Thoracic aorta (tissue), 2 donors: ENCODE data around the gene ZNF365. TPM values are rescaled to one million over a fixed set of nuclear protein-coding genes. Genes with fewer than 3 reads are reported as not detected.

Experiments
- ATAC-seq: fragments of 150-250 bp; one replicate; pipeline ENCODE4 v1.8.0; 2017; ENCODE audit warnings: low read depth; ENCODE audit not compliant: insufficient number of reproducible peaks, low FRiP score
- DNase-seq: peaks from one replicate; pipeline ENCODE4 v3.0.0-alpha.2; 2020; ENCODE audit warnings: low spot score
- H3K27ac ChIP-seq, 2 donors: fragments of 200-600 bp; sonication (generic); 1 replicate in 1 of 2; 2 replicates in 1 of 2; pipeline ENCODE4 v1.5.1; 2016; ENCODE audit warnings: mild to moderate bottlenecking in 2 of 2, moderate library complexity in 2 of 2
- H3K27me3 ChIP-seq: fragments of 200-600 bp; sonication (generic); replicated peaks from 2 replicates; pipeline ENCODE4 v1.6.0; 2016; ENCODE audit warnings: mild to moderate bottlenecking; ENCODE audit not compliant: insufficient read depth
- H3K36me3 ChIP-seq: fragments of 200-600 bp; sonication (generic); one replicate; pipeline ENCODE4 v1.5.1; 2016
- H3K4me1 ChIP-seq, 2 donors: fragments of 200-600 bp; sonication (generic); 1 replicate in 1 of 2; 2 replicates in 1 of 2; pipeline versions ENCODE4 v1.5.1 to v1.6.0; 2016; ENCODE audit warnings: low read depth in 2 of 2, mild to moderate bottlenecking in 1 of 2; ENCODE audit not compliant: control insufficient read depth in 1 of 2
- H3K4me3 ChIP-seq: fragments of 200-600 bp; sonication (generic); 2 replicates; pipeline ENCODE4 v1.5.1; 2016; ENCODE audit warnings: mild to moderate bottlenecking
- H3K9me3 ChIP-seq: fragments of 200-600 bp; sonication (generic); 2 replicates; pipeline ENCODE4 v1.5.1; 2016
- total RNA-seq, 2 donors: library from RNA; depleted of rRNA; stranded (reverse); fragments of >200 nt; gene quantifications; one replicate each; pipeline versions ENCODE4 v1.1.0 to v1.2.3, GENCODE V29; 2016
- TF ChIP-seq, protein P1 (sequence below): fragments of 200-600 bp; sonication (generic); IDR thresholded peaks from one replicate; pipeline ENCODE4 v1.5.1; 2019; ENCODE audit warnings: antibody characterized with exemption

ZNF365 gene
- total RNA-seq, 2 donors from 2014 or later = 2.2 to 6.4 TPM

DNA sequence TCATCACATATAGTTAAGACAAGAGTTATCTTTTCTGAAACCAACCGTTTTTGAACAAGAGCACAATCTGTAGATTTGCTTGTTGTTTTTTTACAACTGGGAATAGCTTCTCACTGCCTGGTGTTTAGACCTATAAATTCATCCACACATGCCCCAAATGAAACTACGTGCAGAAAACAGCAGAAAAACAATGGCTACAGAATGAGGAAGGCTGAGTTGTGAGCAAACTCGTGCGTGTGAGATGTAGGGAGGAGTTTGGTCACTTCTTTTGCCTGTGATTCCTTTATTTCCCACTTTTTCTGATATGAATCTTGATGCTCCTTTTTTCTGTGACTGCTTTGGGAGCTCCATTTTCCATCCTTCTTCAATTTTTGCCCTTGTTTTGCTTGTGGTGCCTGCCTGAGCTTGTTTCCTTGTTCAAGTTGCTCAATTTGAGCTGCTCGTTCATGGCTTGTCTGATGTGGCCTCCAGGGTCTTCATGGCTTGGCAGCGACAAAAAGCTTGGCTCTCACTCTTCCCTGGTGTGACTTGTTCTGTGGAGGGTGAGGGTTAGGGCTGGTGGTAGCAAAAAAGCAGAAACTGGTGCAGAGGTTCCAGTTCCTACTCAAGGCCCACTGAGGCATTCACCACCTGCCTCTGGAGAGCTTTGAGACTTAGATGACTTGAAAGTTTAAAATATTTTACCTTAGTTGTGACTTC lies 76.9 kb downstream of the ZNF365 start:
- Histone ChIP-seq H3K36me3 (no peaks in the 10 kb centered on the region), H3K4me1 (no peaks in the 10 kb centered on the region), H3K27me3 (no peaks in the 10 kb centered on the region), H3K9me3 (no peaks in the 10 kb centered on the region), H3K4me3 (no peak overlapping the region), H3K27ac (no peak overlapping the region)
- TF ChIP-seq, protein P1, sequence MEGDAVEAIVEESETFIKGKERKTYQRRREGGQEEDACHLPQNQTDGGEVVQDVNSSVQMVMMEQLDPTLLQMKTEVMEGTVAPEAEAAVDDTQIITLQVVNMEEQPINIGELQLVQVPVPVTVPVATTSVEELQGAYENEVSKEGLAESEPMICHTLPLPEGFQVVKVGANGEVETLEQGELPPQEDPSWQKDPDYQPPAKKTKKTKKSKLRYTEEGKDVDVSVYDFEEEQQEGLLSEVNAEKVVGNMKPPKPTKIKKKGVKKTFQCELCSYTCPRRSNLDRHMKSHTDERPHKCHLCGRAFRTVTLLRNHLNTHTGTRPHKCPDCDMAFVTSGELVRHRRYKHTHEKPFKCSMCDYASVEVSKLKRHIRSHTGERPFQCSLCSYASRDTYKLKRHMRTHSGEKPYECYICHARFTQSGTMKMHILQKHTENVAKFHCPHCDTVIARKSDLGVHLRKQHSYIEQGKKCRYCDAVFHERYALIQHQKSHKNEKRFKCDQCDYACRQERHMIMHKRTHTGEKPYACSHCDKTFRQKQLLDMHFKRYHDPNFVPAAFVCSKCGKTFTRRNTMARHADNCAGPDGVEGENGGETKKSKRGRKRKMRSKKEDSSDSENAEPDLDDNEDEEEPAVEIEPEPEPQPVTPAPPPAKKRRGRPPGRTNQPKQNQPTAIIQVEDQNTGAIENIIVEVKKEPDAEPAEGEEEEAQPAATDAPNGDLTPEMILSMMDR = no peak
- no peak for ATAC-seq
- DNase-seq = no peak

DNA sequence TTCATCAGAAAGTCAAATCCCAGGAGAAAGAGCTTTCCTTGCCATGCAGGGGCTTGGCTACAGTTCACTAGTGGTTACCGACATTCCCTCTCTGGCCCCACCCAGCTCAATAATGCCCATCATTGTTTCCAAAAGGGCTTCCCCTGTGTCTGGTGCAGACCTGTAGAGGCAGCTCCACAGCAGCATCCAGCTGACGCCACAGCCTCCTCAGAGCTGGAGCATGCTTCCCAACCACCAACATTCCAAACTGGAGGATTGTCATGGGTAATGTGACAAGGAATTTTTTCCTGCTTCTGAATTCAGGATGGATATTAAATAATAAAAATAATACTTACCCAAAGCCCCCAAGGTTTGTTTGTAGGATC lies 77.4 kb downstream of the ZNF365 start:
- Histone ChIP-seq H3K4me1 (no peaks in the 10 kb centered on the region), H3K36me3 (no peaks in the 10 kb centered on the region), H3K4me3 (no peak overlapping the region), H3K27me3 (no peaks in the 10 kb centered on the region), H3K9me3 (no peaks in the 10 kb centered on the region), H3K27ac (no peak overlapping the region)
- no peak for DNase-seq
- no peak for ATAC-seq
- TF ChIP-seq, protein P1 = no peak

Other genes with a start within 250 kb of the ZNF365 start
- not detected for gene RTKN2, start 105.5 kb upstream of the ZNF365 start, total RNA-seq